ENCODE measurements around the gene TRMT6. TPM values are rescaled to one million over a fixed set of nuclear protein-coding genes. Genes with fewer than 3 reads are reported as not detected.

The TRMT6 gene
- total RNA-seq, 1 donor from 2014 or later = 18.0 TPM

DNA sequence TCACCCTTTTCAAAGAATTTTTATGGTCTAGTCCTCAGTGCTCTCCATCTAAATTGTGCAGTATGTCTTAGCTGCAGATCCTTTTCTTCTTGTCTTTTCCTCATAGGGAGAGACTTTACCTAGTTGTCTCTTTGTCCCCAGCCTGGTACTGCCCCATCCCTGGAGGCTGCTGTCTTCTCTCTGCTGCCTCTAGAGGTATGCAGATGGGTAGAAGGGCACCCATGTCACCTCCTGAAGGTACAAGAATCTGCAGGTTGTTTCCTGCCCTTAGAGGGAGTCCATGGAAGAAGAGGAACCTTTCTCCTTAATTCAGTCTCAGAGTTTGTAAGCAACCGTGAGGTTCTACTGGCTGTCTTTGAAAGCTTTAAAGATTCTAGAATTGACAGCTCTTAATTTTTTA lies 39.2 kb upstream of the TRMT6 start:
- no peak for DNase-seq (ENCODE audit: low read depth)
- TF ChIP-seq, protein P1, sequence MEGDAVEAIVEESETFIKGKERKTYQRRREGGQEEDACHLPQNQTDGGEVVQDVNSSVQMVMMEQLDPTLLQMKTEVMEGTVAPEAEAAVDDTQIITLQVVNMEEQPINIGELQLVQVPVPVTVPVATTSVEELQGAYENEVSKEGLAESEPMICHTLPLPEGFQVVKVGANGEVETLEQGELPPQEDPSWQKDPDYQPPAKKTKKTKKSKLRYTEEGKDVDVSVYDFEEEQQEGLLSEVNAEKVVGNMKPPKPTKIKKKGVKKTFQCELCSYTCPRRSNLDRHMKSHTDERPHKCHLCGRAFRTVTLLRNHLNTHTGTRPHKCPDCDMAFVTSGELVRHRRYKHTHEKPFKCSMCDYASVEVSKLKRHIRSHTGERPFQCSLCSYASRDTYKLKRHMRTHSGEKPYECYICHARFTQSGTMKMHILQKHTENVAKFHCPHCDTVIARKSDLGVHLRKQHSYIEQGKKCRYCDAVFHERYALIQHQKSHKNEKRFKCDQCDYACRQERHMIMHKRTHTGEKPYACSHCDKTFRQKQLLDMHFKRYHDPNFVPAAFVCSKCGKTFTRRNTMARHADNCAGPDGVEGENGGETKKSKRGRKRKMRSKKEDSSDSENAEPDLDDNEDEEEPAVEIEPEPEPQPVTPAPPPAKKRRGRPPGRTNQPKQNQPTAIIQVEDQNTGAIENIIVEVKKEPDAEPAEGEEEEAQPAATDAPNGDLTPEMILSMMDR (IDR thresholded peaks at IDR 0.05; ENCODE audit: insufficient read depth, low read length, poor library complexity, severe bottlenecking) = no peak
- no peaks in the 10 kb centered on the region for H3K36me3 ChIP-seq (ENCODE audit: control insufficient read depth, insufficient read depth, low read length)
- H3K4me3 ChIP-seq (ENCODE audit: low read depth, low read length) = no peak overlapping the region
- H3K27me3 ChIP-seq (ENCODE audit: control insufficient read depth, insufficient read depth, low read length) = no peaks in the 10 kb centered on the region

DNA sequence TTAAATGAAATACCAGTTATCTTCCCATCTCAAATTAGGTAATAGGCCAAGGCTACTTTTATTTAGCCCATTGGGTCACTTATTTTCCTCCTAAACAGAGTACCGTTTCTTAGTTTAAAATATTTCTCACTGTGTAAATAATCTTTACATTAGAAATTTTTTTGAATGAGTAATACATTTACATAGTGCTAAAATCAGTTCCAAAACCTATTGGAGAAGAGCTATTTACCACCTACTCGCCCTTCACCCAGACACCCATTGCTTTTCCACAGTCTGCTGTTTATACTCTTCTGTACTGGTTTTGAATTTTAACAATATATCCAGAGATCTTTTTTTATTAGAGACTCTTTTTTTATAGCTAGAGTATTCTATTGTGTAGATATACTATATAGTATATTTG lies 37.0 kb upstream of the TRMT6 start:
- DNase-seq (ENCODE audit: low read depth) = no peak
- Histone ChIP-seq H3K27me3 (ENCODE audit: control insufficient read depth, insufficient read depth, low read length) (no peaks in the 10 kb centered on the region), H3K36me3 (ENCODE audit: control insufficient read depth, insufficient read depth, low read length) (no peaks in the 10 kb centered on the region), H3K4me3 (ENCODE audit: low read depth, low read length) (no peak overlapping the region)
- TF ChIP-seq, protein P1 (IDR thresholded peaks at IDR 0.05; ENCODE audit: insufficient read depth, low read length, poor library complexity, severe bottlenecking) = no peak

DNA sequence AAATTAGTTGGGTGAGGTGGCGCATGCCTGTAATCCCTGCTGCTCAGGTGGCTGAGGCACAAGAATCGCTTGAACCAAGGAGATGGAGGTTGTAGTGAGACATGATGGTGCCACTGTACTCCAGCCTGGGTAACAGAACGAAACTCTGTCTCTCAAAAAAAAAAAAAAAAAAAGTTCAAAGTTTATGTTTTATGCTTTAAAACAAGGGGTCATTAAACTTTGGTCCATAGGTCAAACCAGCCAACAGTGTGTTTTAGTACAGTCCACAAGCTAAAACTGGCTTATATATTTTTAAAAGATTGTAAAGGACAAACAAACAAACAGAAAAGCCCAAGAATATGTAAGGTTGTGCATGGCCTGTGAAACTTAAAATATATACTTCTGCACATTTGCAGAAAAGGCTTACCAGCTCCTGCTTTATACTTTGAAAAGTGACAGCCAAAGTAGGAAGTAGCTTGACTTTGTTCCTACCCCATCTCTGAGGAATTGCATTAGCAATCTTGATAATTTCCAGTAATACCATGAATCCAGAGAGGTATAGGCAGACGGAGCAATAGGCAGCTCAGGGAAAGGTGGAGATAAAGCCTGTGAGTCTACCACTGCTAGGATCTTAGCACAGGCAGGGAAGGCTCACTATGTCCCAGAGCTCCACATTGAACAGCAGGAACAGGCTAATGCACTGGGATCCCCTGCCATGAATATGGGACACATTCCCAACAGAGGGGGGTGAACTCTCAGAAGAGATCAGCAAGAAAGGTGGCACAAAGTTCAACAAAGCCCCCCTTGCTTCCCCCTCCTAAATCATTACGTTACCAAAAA lies 30.6 kb upstream of the TRMT6 start:
- TF ChIP-seq, protein P1 (IDR thresholded peaks at IDR 0.05; ENCODE audit: insufficient read depth, low read length, poor library complexity, severe bottlenecking) = no peak
- no peak for DNase-seq (ENCODE audit: low read depth)
- H3K27me3 ChIP-seq (ENCODE audit: control insufficient read depth, insufficient read depth, low read length) = no peaks in the 10 kb centered on the region
- H3K4me3 ChIP-seq (ENCODE audit: low read depth, low read length) = no peak overlapping the region
- H3K36me3 ChIP-seq (ENCODE audit: control insufficient read depth, insufficient read depth, low read length) = peaks cover 1% of the 10 kb centered on the region

DNA sequence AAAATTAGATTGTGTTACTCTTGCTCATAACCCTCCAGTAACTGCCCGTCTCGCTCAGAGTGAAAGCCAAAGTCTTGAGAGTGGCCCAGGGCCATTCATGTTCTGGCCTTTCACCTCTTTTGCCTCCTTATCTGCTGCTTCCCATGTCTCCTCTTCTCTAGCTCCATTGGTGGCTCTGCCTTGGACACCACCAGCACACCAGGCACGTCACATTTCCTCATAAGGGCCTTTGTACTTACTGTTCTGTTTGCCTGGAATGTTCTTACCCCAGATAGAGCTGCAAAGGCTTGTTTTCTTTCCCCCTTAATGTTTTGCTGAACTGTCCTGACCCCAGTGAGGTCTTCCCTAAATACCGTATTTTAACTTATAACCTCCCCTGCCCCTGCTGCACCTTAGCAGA lies 29.5 kb upstream of the TRMT6 start:
- peaks cover 1% of the 10 kb centered on the region for H3K36me3 ChIP-seq (ENCODE audit: control insufficient read depth, insufficient read depth, low read length)
- DNase-seq (ENCODE audit: low read depth) = no peak
- TF ChIP-seq, protein P1 (IDR thresholded peaks at IDR 0.05; ENCODE audit: insufficient read depth, low read length, poor library complexity, severe bottlenecking) = no peak
- H3K4me3 ChIP-seq (ENCODE audit: low read depth, low read length) = no peak overlapping the region
- H3K27me3 ChIP-seq (ENCODE audit: control insufficient read depth, insufficient read depth, low read length) = no peaks in the 10 kb centered on the region

DNA sequence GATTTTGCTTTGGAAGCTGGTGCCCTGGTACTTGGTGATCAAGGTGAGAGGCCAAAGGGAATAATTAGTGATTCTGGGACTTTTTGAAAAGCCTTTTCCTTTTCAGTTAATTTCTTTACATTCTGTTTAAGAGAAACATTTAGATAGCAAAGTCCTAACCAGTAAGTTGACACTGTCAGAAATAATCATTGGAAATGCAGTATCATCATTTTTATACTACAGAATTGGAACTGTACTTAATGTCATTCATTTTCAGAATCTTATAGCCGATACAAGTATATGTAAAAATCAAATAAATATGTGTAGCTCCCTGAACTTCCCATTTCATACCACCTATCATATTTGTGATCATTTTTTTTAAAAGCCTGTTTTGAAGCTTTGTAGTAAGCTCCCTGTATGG lies 27.6 kb upstream of the TRMT6 start:
- no peak for DNase-seq (ENCODE audit: low read depth)
- Histone ChIP-seq H3K27me3 (ENCODE audit: control insufficient read depth, insufficient read depth, low read length) (no peaks in the 10 kb centered on the region), H3K36me3 (ENCODE audit: control insufficient read depth, insufficient read depth, low read length) (peaks cover 1% of the 10 kb centered on the region), H3K4me3 (ENCODE audit: low read depth, low read length) (no peak overlapping the region)
- TF ChIP-seq, protein P1 (IDR thresholded peaks at IDR 0.05; ENCODE audit: insufficient read depth, low read length, poor library complexity, severe bottlenecking) = no peak

DNA sequence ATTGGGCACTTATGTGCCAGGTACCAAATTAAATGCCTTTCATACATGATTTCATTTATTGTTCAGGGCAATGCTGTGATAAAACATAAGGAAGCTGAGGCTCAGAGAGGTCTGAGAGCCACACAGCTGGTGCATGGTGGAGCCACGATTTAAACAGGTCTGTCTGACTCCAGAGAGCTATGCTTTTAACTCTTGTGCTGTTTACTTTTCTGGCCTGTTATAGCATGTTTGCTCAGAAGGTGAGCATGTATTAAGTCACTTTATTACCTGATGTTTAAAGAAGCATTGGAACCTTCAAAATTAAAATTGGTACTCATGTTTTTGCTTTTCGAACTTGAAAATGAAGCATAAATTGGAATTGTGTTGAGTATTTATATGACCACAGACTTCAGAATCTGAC lies 26.9 kb upstream of the TRMT6 start:
- H3K36me3 ChIP-seq (ENCODE audit: control insufficient read depth, insufficient read depth, low read length) = peaks cover 1% of the 10 kb centered on the region
- no peak overlapping the region for H3K4me3 ChIP-seq (ENCODE audit: low read depth, low read length)
- no peak for DNase-seq (ENCODE audit: low read depth)
- TF ChIP-seq, protein P1 (IDR thresholded peaks at IDR 0.05; ENCODE audit: insufficient read depth, low read length, poor library complexity, severe bottlenecking) = no peak
- no peaks in the 10 kb centered on the region for H3K27me3 ChIP-seq (ENCODE audit: control insufficient read depth, insufficient read depth, low read length)
